SU-DHL-6 (cell line): Measurements from ENCODE around the gene DNAJC13.

Experiments used
- H2AFZ ChIP-seq: fragments of 200-600 bp; sonication (generic); 2 replicates; pipeline ENCODE4 v1.6.1; 2014; ENCODE audit warnings: low read depth, mild to moderate bottlenecking, moderate library complexity, mixed read lengths, antibody characterized with exemption, low read length; ENCODE audit not compliant: severe bottlenecking
- H3F3A ChIP-seq: fragments of 200-600 bp; shearing (Covaris generic); 2 replicates; pipeline ENCODE4 v1.6.0; 2016; ENCODE audit warnings: antibody characterized with exemption, mild to moderate bottlenecking; ENCODE audit not compliant: insufficient read depth
- H3K27ac ChIP-seq: fragments of 200-600 bp; sonication (generic); 2 replicates; pipeline ENCODE4 v1.5.1; 2016; ENCODE audit warnings: low read depth, mild to moderate bottlenecking, low read length, moderate library complexity, mixed read lengths
- H3K27me3 ChIP-seq: fragments of 200-600 bp; sonication (generic), shearing (Covaris generic); 2 replicates; pipeline ENCODE4 v1.6.0; 2014; ENCODE audit warnings: mild to moderate bottlenecking, low read length
- H3K36me3 ChIP-seq: fragments of 200-600 bp; sonication (generic); 2 replicates; pipeline ENCODE4 v1.6.1; 2014; ENCODE audit warnings: mild to moderate bottlenecking, low read length, mixed read lengths
- H3K4me2 ChIP-seq: fragments of 300-600, 200-600 bp; shearing (Covaris generic), sonication (generic); 2 replicates; pipeline ENCODE4 v1.6.0; 2014; ENCODE audit warnings: low read length, low read depth, mild to moderate bottlenecking; ENCODE audit not compliant: poor library complexity, severe bottlenecking
- H3K4me3 ChIP-seq: fragments of 200-600 bp; sonication (generic); 2 replicates; pipeline ENCODE4 v1.5.1; 2014; ENCODE audit warnings: antibody characterized with exemption, low read length, mild to moderate bottlenecking, mixed read lengths; ENCODE audit not compliant: insufficient read depth, poor library complexity, severe bottlenecking
- H3K79me2 ChIP-seq: fragments of 200-600 bp; sonication (generic); 2 replicates; pipeline ENCODE4 v1.6.1; 2014; ENCODE audit warnings: mild to moderate bottlenecking, low read length, moderate library complexity; ENCODE audit not compliant: insufficient read depth
- H3K9ac ChIP-seq: fragments of 200-600 bp; sonication (generic); 2 replicates; pipeline ENCODE4 v1.7.0; 2014; ENCODE audit warnings: mild to moderate bottlenecking, low read length
- H3K9me2 ChIP-seq: fragments of 200-600 bp; sonication (generic); replicated peaks from 2 replicates; pipeline ENCODE4 v1.6.1; 2014; ENCODE audit warnings: low read length; ENCODE audit not compliant: insufficient read depth
- H3K9me3 ChIP-seq: fragments of 200-600 bp; sonication (generic); 2 replicates; pipeline ENCODE4 v1.6.1; 2014; ENCODE audit warnings: low read length, mixed read lengths; ENCODE audit not compliant: insufficient read depth
- H4K20me1 ChIP-seq: fragments of 200-600 bp; sonication (generic); 2 replicates; pipeline ENCODE4 v1.6.1; 2014; ENCODE audit warnings: low read depth, mild to moderate bottlenecking, antibody characterized with exemption, low read length, moderate library complexity, mixed read lengths
- CTCF ChIP-seq: fragments of 200-600 bp; sonication (generic); IDR thresholded peaks from one replicate; pipeline ENCODE4 v1.5.1; 2017; ENCODE audit warnings: antibody characterized with exemption, mild to moderate bottlenecking, low read length, moderate library complexity; ENCODE audit not compliant: insufficient read depth, poor library complexity, severe bottlenecking
- EZH2phosphoT487 ChIP-seq: fragments of 200-600 bp; sonication (generic), shearing (Covaris generic); conservative IDR thresholded peaks from 2 replicates; pipeline ENCODE4 v1.6.1; 2018; ENCODE audit warnings: mild to moderate bottlenecking, antibody characterized with exemption, low read length, moderate library complexity, mixed read lengths

The DNAJC13 gene

GRCh38 chr3:132530624-132531023, 113.3 kb downstream of the DNAJC13 start:
- Histone ChIP-seq H3K79me2 (no peaks in the 10 kb centered on the region), H3K9ac (no peak overlapping the region), H3K9me2 (no peaks in the 10 kb centered on the region), H3F3A (no peaks in the 10 kb centered on the region), H4K20me1 (no peaks in the 10 kb centered on the region), H2AFZ (no peak overlapping the region), H3K4me2 (no peak overlapping the region), H3K27me3 (no peaks in the 10 kb centered on the region), H3K36me3 (peaks cover 11% of the 10 kb centered on the region), H3K27ac (no peak overlapping the region), H3K4me3 (no peak overlapping the region), H3K9me3 (no peaks in the 10 kb centered on the region)
- TF ChIP-seq CTCF (no peak), EZH2phosphoT487 (no peak)

- no peaks in the 10 kb centered on the region for H3F3A ChIP-seq
- H2AFZ ChIP-seq, result no peak overlapping the region
- no peaks in the 10 kb centered on the region for H4K20me1 ChIP-seq
- H3K9me2 ChIP-seq, result no peaks in the 10 kb centered on the region
- TF ChIP-seq CTCF (peak; percentile 59), EZH2phosphoT487 (no peak)
- H3K9ac ChIP-seq, result no peak overlapping the region
- no peaks in the 10 kb centered on the region for H3K79me2 ChIP-seq
- H3K9me3 ChIP-seq, result no peaks in the 10 kb centered on the region
- no peak overlapping the region for H3K27ac ChIP-seq
- no peak overlapping the region for H3K4me3 ChIP-seq
- no peaks in the 10 kb centered on the region for H3K27me3 ChIP-seq
- H3K36me3 ChIP-seq, result peaks cover 6% of the 10 kb centered on the region; the same call in 1 of the 2 replicates
- H3K4me2 ChIP-seq, result no peak overlapping the region
Observed at GRCh38 chr3:132535575-132536441, 118.5 kb downstream of the DNAJC13 start.

- TF ChIP-seq EZH2phosphoT487 (no peak), CTCF (no peak)
- H3K36me3 ChIP-seq, result peaks cover 6% of the 10 kb centered on the region; the same call in 1 of the 2 replicates
- H4K20me1 ChIP-seq, result no peaks in the 10 kb centered on the region
- H3K9ac ChIP-seq, result no peak overlapping the region
- no peak overlapping the region for H3K4me2 ChIP-seq
- no peaks in the 10 kb centered on the region for H3K9me3 ChIP-seq
- H3K27ac ChIP-seq, result no peak overlapping the region
- H3K9me2 ChIP-seq, result no peaks in the 10 kb centered on the region
- no peaks in the 10 kb centered on the region for H3F3A ChIP-seq
- H3K4me3 ChIP-seq, result no peak overlapping the region
- no peaks in the 10 kb centered on the region for H3K79me2 ChIP-seq
- H2AFZ ChIP-seq, result no peak overlapping the region
- no peaks in the 10 kb centered on the region for H3K27me3 ChIP-seq
Observed at GRCh38 chr3:132536442-132537153, 119.3 kb downstream of the DNAJC13 start.
